Stimulated activated CD4-positive, alpha-beta T cell treated with anti-CD3 and anti-CD28 coated beads, Interleukin-15, amount 100 ng/mL, for 24 hours (primary cell): ENCODE data around the gene ITPRIP.

ENCODE experiments used
- DNase-seq: peaks from one replicate; pipeline ENCODE4 v3.0.0-alpha.2; 2020

ITPRIP gene, protein sequence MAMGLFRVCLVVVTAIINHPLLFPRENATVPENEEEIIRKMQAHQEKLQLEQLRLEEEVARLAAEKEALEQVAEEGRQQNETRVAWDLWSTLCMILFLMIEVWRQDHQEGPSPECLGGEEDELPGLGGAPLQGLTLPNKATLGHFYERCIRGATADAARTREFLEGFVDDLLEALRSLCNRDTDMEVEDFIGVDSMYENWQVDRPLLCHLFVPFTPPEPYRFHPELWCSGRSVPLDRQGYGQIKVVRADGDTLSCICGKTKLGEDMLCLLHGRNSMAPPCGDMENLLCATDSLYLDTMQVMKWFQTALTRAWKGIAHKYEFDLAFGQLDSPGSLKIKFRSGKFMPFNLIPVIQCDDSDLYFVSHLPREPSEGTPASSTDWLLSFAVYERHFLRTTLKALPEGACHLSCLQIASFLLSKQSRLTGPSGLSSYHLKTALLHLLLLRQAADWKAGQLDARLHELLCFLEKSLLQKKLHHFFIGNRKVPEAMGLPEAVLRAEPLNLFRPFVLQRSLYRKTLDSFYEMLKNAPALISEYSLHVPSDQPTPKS

DNA sequence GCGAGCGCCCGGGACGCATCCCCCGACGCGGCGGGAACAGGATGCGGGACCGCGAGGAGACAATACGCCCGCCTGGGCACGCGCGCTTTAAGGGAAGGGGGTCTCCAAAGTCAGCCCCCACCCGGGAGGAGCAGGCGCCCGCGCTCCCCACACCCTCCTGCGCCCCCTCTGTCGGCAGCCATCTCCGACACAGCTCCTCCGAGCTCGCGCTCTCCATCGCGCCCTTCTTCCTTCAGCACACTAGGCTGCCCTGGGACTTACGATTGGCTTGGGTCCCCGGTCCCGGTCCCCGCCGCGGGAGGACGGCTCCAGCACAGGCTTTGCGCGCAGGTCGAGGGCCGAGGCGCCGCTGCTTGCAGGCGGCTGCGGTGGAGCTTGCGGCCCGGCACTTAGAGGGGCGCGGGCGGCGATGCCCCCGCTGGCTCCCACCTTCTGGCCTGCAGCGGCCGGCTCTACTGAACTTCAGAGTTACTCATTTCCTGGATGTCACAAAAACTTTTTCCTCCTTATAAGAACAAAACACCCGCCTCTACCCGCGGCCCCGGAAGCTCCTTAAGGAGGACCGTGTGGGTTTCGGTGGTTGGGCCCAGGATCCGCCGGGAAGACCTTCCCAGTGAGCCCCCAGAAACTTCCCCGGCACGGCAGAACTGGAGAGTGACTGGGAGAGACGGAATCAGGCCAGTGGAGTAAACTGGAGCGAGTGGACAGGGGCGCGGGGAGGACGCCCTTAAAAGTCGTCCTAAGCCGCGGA is at the start of gene ITPRIP:
Gene ITPRIP, minus strand, starts transcription at position 481 of the 751 bp plus-strand sequence. CDS start 22,414 bp downstream, outside the sequence.
- peak; percentile 81 for DNase-seq

DNA sequence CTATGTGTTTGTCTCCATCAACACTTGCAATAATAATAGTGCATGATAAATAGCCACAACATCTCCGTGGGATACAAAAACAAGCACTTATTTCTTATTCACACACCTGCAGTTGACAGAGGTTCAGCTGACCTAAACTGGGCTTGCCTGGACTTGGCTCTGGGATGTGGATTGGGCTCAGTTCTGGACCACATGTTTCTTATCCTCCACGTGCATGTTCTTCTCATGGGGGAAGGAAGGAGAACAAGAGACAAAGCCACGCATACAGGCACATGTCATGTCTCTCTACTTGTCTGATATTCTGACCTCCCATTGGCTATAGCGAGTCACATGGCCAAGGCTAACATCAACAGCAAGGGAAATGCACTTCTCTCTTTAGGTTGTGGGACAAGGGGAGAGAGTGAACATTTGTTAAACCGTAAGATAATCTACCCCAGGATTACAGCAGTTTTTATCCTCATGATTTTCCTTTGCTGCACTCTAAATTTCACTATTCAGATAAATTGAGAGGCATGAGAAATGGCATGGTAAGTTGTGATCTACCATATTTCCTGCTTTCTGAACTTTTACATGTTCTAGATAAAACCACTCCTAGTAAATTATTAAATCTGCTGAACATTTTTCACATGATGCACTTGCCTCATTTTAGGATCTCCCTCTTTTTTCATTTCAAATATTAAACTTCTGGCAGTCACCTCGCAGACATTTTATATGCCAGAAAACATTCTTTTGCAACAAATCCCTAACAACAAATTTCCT is 49.0 kb upstream of the ITPRIP start:
- no peak for DNase-seq

DNA sequence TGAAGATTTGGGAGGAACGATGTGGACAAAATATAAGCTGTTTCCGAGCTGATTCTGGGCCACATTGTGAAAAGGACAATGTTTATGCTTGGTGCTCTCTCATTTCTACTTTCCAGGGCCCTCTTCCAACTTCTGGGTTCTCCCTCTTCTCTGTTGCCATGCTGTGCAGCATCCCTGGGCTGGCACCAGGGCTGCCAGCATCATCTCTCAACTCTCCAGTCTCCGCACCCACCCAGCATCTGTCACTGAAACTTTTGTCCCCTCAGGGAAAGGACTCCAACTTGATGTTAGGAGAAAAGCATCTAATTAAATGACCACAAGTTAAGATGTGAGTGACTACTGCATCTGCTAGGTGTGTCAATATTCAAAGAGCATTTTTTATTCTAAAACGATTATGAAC is 42.1 kb upstream of the ITPRIP start:
- DNase-seq = no peak

DNA sequence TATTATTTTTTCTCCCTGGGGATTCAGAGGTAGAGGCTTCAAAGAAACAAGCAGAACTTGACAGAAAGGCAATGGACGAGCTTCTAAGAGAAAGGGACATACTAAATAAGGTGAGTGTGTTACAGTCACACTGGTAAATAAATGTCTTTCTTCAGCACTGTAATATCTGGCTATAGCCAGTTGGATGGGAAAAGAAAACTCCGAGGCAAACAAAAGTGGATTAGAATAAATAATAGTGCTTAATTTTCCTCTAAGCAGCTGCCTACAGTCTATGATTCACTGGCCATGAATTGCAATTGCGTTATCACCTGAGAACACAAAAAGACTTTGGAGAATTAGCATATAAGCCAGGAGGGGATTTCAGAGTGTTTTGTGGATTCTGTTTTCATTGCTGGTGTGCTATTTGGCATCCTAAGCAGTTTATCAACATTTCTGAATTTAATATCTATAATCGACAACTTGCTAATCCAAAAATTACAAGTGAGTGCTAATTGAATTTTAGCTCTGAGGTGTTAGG is 38.6 kb upstream of the ITPRIP start:
- no peak for DNase-seq

DNA sequence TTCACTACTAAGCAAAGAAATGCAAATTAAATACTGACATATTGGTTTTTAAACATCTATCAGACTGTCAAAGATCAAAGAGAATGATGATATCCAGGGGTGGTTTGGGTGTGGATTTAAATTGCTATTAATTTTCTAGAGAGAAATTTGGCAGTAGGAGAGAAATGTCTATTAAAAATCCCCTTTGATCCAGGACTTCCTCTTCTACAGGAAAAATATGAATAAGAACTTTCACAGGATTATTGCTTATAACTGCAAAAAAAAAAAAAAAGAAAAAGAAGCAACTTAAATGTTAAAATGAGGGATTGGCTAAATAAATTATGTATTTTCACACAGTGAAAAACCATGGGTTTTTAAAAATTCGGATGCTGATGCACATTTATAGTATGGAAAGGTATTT is 36.3 kb upstream of the ITPRIP start:
- no peak for DNase-seq

DNA sequence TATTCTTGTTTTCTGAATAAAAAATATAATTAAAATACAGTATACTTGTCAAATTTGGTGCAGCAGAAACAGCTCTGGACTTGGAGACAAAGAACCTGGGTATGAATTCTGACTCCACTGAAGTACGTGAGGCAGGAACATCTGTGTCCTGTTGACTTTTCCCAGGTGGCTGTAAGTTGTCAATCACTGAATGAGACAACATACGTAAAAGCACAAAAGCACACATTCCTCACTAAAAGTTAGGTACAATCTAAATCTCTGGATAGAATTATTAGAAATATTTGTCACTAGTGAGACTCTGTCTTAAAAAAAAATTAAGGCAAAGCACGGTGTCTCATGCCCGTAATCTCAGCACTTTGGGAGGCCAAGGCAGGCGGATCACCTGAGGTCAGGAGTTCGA is 33.5 kb upstream of the ITPRIP start:
- DNase-seq = no peak

DNA sequence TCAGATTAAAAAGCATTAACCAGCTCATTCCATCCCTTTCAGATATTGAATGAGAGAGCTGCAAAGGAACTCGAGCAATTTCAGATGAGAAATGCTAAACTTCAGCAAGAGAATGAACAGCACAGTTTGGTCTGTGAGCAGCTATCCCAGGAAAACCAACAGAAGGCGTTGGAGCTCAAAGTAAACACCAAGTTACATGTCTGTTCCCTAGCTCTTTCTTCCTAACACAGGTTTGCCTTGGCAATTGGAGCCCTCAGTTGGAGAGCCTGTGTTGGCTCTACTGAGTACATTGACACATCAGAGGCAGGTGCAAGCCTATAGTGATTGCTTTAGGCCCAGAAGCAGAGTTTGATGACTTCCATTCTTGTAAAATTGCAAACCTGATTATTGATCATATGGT is 30.1 kb upstream of the ITPRIP start:
- no peak for DNase-seq

DNA sequence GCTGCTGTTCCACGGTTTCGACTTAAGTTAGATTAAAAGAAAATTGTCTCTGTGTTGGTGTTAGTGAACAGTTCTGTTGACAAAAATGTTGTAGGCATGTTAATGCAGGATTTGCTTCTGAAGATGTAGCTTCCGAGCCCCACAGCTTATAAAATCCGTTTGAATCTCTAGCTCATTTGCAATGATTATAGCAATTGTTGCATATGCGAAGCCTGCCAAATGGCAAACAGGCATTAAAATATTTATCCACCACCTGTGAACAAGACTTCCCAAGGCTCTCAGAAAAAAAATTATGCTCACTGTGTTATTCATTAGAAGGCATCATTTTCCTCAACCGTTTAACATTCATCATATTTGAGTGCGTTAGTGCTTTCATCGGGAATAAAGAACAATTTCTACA is 29.6 kb upstream of the ITPRIP start:
- no peak for DNase-seq

DNA sequence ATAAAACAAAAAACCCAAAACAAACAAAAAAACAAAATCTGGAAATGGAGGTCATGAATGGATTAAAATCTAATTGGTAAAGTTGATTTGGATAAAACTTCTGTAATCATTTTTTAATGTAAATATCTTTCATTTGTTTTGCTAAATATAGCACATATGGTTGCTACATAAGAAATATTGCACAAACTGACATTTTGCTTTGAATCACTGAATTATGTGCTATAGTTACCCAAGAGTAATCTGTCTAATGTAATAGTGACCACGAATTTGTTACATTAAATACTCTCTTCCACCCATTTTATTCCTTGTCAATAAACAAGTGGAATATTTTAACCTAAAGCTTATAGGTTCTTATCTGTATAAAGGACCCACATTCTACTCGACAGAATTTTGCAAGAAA is 21.5 kb upstream of the ITPRIP start:
- DNase-seq = no peak

DNA sequence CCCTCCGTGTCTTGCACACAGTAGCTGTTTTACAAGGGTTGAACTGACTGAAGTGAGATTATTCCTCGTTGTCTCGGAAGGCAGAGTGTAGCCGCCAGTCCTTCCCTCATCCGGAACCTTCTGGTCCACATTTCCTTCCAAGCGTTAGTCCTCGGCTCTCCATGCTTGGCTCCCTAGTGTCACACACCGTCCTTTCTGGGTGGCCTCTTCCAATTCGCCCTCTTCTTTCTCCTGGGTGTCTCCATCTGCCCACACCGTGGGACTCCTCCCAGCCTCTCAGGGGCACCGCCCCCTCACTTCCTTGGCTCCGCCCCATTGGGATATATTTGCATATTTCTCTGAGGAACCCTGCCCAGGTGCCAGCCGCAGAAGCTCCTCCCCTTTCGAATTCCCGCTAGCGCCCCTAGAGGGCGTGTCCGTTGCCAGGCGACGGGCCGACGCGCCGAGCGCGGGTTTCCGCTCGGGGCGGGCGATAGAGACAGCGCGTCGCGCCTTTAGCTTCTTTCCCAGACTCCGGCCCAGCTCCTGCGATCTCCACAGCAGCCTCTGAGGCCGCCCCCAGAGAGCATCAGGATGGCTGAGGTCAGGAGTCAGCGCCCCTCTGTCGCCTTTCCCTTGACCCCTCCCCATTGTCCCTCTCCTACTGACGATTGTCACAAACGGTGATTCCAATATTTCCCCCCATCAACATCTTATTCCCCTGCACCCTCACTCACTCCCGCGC is 15.2 kb upstream of the ITPRIP start, which contains the start of gene CFAP58:
Gene CFAP58, plus strand, starts transcription at position 509 of the 724 bp plus-strand sequence. Its CDS starts 65 bp downstream, at position 574.
- peak; percentile 92 for DNase-seq

DNA sequence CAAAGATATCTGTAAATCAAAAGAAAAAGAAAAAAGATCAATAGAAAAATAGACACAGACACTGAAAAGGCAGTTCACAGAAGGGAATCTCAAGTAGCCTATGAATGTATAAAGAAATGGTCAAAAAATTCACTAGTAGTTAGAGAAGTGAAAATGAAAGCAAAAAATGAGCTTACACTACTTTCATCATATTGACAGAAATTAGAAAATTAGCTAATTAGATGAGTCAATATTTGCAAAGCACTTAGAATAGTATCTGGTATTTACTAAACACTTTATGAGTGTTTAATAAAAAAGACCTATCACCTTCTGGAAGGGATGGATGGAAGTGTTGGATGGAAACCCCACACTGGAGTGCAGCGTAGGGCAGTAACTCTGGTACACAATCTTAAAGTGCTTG is 13.7 kb upstream of the ITPRIP start:
- no peak for DNase-seq

DNA sequence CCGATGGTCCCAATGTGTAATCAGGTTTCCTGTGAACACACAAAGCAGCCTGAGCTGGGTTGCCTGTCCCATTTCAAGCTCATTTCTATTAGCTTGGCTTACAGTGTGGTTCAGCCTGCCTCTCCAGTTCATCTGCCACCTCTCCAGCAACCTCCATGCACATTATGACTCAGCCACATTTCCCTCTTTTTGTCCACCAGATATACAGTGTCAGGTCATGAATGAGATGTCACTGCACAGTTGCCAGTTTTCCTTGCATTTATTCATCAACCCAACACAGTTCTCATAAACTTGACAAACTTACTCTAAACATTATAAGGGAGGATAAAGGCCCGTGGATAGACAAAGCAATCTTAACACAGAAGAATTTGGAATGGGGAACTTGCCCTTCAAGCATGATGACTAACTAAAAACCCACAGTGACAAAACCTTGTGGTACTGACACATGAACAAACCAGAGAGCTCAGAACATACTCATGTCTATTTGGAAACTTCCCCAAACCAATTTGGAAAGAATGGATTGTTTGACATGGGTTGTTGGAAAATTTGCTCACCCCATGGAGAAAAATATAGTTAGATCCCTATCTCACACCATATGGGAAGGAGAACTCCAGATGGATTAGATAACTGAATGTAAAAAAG is 12.9 kb upstream of the ITPRIP start:
- no peak for DNase-seq

DNA sequence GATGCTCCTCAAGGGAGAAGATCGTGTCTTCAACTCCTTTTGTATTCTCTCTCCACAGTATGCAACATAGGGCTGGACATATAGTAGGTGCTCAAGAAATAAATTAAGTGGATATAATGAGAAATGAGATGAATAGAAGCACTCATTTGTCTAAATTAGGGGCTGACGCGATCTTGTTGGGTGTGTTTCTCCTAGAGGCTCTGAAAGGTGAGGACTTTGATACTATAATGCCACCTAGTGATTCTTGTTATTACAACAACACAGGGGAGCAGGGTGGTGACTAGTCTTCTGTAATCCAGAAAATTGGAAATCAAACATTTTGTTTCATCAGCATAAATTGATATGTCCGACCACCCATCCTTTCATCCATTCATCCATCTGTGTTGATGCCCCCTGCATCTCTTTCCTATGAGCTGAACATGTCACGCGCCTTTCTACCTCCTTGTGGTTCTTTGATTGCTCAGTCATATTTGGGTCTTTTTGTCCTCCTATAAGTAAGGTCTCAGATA is 11.9 kb upstream of the ITPRIP start:
- DNase-seq = no peak

DNA sequence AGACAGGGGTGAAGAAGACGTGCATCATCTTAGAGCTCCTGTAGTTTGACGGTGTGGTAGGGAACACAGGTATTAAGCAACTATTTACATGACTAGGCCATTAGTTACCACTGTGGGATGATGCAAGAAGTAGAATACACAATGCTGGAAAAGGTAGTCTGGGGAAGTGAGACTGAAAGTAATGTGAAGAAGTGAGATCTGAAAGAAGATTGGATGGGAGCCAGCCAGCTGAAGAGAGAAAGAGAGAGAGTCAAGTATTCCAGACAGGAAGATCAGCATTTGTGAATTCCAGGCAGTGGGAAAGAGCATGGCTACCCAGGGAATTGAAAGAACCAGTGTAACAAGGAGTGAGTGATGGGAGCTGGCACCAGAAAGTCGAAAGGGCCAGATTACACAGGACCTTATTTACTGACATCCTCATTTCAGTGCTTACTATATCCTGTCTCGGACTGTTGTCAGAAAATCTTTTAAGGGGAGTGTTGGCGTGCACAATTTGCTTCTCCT is 11.4 kb upstream of the ITPRIP start:
- no peak for DNase-seq

DNA sequence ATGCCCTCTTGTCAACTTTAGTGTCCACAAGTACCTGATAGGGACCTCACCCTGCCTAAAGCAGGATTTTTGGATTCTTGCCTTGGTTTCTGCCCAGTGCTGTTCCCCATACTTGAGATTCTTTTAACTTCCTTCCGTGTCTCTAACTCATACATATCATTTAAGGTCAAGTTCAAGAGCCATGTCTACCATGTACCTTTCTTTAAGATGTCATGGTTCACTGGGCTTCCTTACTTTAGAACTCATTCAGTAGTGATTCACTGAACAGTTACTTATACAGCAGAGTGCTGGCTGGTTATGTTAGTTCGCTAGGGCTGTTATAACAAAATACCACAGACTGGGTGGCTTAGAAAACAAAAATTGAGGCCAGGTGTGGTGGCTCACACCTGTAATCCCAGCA is 10.3 kb upstream of the ITPRIP start:
- no peak for DNase-seq

DNA sequence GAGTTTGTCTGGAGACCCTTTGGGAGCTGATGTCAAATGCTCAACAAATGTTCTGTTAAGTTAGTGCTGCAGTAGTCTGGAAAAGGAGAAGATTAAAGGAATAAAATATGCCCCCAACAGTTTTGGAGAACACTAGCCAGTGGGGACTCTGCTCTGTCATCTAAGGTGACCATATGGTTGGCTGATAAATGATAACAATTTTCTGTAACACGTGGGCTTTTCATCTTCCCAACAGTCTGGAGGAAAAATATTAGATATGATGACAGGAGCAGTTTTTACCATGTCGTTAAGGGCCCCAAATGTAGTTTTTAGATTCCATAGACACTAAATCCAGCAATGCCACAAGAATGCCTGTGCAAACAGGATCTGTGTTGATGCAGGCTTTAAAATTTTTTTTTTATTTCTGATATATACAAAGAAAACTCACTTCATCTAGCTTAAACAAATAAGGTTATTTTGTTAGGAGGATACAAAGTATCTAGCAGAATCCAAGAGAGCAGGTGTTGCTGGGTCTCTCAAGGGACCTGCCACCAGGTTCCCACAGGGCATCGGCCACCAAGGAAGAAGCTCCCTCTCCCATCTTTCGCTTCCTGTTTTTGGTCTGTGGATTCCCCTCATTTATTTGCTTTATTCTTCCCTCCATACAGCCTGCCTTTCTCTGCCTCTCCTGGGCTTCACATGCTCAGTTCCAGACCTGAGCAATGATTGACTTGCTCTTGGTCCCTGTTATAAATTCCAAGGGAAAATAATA is 9.2 kb upstream of the ITPRIP start:
- DNase-seq = no peak

DNA sequence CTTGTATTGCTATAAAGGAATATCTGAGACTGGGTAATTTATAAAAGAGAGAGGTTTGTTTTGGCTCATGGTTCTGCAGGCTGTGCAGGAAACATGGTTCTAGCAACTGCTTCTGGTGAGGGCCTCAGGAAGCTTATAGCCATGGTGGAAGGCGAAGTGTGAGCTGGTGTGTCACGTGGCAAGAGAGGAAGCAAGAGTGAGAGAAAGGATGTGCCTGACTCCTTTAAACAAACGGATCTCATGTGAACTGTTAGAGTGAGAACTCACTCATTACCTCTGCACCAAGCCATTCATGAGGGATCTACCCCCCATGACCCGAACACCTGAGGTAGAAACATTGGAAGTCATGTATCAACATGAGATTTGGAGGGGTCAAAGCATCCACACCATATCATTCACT is 7.7 kb upstream of the ITPRIP start:
- DNase-seq = no peak

DNA sequence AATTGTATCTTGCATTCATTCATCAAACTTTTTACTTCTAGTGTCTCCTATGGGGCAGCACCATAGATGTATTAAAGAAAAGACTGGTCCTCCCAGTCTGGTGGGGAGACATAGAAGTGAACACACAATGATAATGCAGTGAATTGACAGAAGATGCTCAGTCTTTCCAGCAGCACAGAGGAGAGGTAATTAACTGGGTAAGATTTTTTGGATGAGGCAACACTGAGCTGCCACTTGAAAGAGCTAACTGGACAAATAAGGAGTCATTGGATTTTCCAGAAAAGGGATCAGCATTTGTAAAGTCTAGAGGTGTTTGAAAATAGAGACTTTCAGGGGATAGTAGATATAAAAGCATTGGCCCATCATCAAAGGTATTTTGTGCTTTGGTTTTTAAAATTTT is 7.2 kb upstream of the ITPRIP start:
- DNase-seq = no peak

DNA sequence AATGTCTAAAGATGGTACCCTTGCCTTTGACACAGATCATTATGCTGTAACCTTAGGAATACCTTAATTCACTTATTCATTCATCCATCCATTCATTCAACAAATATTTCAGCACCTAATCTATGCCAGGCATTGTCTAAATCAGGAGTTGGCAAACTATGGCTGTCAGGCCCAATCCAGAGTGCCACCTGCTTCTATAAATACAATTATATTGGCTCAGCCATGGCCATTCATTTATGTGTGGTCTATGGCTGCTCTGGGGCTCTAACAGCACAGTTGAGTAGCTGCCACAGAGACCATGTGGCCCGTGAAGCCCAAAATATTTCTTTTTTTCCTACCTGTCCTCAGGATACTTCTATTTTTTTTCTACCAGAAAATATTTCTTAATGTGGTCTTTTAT is 6.0 kb upstream of the ITPRIP start:
- no peak for DNase-seq

DNA sequence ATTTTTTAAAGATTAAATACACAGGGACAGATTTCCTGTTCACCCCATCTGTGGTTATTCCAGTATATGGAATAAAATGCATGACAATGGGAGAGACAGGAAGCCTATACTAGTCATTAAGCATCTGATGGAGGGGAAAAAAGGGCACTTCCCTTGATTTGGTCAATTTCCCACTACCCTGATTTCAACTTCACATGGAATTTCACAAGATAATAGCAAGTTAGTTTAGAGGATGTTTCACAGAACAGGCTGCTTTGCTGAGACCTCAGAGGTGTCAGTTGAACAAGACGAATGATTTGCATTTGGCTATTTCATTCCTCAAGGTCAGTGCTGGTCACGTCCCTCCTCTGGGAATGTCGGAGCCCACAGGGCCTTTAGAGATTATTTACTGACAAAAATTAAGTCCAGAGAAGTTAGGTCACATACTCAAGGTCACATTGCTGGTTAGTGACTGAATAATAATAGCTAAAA is 4.7 kb upstream of the ITPRIP start:
- DNase-seq = no peak
